ENCODE results near the gene ST6GALNAC3.

ST6GALNAC3 gene

GRCh38 chr1:76583875-76584477, 509.4 kb downstream of the ST6GALNAC3 start:
- DNase-seq (ENCODE audit: low read depth), result no peak

DNA sequence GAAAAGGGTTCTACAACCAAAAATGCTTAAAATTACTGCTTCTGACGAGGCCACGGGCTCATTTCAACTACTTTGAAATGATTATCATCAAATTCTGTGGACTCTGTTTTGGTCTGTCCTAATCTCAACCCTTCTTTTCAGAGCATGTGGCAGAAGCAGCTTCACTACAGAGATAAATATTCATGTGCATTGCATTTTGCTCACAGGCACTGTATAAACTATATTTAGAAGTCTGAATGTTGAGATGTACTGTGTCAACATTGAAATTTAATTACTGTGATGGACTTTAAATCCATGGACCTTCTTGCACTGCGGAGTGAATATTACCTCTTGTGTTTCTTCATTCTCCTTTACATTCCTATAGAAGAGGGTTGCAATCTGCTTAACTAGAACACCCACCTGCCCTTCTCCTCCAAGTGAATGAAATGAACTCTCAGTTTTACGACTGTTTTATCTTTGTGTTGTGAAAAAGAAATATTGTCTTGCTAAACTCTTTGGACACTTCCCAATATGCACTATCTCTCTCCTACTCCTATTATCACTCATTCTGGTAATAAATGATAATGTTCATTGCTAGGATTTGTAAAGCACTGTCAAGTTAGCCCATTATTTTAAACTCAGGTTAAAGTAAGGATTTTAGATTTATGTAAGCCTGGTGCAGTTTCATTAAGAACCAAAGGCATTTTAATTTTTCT, 511.6 kb downstream of the ST6GALNAC3 start:
- no peak for DNase-seq (ENCODE audit: low read depth)

DNA sequence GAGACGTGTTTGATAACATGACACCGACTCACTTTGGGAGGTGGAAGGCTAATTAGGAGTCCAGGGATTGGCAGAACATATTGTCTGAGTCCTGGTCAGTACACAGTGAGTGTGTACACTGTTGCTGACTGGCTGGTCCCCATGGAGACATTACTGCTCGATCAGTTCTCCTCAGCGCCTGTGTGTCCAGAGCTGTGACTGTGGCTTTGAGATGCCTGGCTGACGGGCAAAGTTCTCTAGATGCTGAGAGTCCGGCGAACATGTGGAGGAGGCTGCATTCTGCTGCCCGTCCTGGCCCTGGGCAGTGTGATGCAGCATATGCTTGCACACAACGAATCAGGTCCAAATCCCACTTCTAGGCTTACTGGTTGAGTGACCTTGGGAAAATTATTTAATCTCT, 512.7 kb downstream of the ST6GALNAC3 start:
- no peak for DNase-seq (ENCODE audit: low read depth)

DNA sequence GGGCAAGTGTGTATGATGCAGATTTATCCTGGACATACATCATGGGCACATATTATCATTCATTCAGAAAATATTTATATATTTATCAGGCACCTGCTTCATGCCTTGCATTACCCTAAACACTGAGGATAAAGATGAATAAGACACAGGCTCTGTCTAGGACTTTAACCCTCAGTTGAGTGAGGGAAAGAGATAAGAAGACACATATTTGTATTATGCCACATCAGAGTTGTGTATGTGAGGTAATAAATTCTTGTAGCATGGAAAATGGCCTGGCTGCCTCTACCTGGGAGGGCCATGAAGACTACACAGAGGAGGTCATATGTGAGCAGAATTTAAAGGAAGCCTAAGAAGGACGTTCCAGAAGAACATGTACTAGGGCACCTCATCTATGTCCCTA, 516.9 kb downstream of the ST6GALNAC3 start:
- DNase-seq (ENCODE audit: low read depth), result no peak

GRCh38 chr1:76591963-76592362, 517.4 kb downstream of the ST6GALNAC3 start:
- no peak for DNase-seq (ENCODE audit: low read depth)

GRCh38 chr1:76593141-76593540, 518.6 kb downstream of the ST6GALNAC3 start:
- no peak for DNase-seq (ENCODE audit: low read depth)

DNA sequence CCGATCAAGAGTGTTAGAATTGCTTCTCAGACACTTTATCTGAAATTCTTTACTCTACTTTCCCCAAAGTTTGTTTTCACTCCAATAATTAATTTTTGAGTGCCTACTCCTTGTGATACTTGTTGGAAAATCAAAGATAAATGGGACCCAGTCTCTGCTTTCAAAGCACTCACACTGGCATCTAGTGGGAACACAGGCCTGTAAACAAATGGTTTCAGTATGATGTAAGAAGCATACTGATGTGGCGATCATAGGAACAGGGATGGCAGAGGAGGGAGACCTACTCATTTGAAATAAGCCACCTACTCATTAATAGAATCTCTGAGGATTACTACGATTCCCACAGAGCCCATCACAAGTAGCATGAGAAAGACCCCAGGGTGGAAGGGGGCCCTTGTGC, 519.1 kb downstream of the ST6GALNAC3 start:
- no peak for DNase-seq (ENCODE audit: low read depth)

- no peak for DNase-seq (ENCODE audit: low read depth)
Measured at GRCh38 chr1:76595024-76595423, 520.5 kb downstream of the ST6GALNAC3 start.

- DNase-seq (ENCODE audit: low read depth), result no peak
Measured at GRCh38 chr1:76601465-76601864, 526.9 kb downstream of the ST6GALNAC3 start.

GRCh38 chr1:76607717-76608116, 533.2 kb downstream of the ST6GALNAC3 start:
- DNase-seq (ENCODE audit: low read depth), result no peak

GRCh38 chr1:76611770-76612445, 537.4 kb downstream of the ST6GALNAC3 start:
- DNase-seq (ENCODE audit: low read depth), result no peak

GRCh38 chr1:76613886-76614285, 539.3 kb downstream of the ST6GALNAC3 start:
- no peak for DNase-seq (ENCODE audit: low read depth)

- no peak for DNase-seq (ENCODE audit: low read depth)
Measured at GRCh38 chr1:76615253-76616035, 540.9 kb downstream of the ST6GALNAC3 start.

GRCh38 chr1:76620371-76620770, 545.8 kb downstream of the ST6GALNAC3 start:
- no peak for DNase-seq (ENCODE audit: low read depth)

- no peak for DNase-seq (ENCODE audit: low read depth)
Measured at GRCh38 chr1:76622774-76623528, 548.4 kb downstream of the ST6GALNAC3 start.

GRCh38 chr1:76625886-76626678, 551.5 kb downstream of the ST6GALNAC3 start:
- DNase-seq (ENCODE audit: low read depth), result no peak

DNA sequence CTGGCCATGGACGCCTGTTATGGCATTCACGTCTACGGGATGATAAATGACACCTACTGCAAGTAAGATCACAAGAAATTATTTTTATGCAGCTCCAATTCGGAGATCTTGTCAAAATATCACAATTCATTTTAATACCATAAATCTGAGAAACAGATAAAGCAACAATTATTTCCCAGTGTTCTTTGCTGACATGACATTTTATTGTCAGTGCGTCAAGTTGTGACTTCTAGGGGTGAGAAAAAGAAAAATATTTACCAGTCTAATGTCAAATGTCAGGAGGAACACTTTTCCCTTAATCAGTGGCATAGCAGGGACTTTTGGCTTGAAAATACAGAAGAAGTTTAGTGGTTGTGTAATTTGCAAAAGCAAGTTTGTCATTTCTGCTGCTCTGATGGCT, 553.0 kb downstream of the ST6GALNAC3 start:
- DNase-seq (ENCODE audit: low read depth), result no peak

- no peak for DNase-seq (ENCODE audit: low read depth)
Measured at GRCh38 chr1:76627901-76628300, 553.4 kb downstream of the ST6GALNAC3 start.

DNA sequence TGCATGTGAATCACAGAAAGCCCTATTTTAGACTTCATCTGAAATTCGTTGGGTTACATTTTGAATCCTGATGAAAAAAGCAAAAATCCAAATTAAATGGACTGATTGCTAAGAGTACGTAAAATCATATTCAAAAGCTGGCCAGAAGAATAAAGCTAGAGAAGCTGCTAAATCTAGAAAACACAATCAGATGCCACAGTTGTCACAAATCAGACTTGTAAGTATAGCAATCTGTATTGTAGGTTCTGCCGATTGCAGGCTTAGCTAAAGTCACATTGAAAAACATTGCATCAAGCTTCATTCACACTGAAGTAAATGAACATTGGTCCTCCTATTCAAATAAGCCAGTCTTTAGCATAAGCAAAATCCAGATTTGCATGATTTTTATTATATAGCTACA, 557.6 kb downstream of the ST6GALNAC3 start:
- no peak for DNase-seq (ENCODE audit: low read depth)

- no peak for DNase-seq (ENCODE audit: low read depth)
Measured at GRCh38 chr1:76635784-76636183, 561.2 kb downstream of the ST6GALNAC3 start.

GRCh38 chr1:76639181-76639580, 564.6 kb downstream of the ST6GALNAC3 start:
- DNase-seq (ENCODE audit: low read depth), result no peak

Measured in stimulated activated CD8-positive, alpha-beta memory T cell treated with anti-CD3 and anti-CD28 coated beads, Interleukin-12 subunit alpha, Interleukin-12 subunit beta, amount 100 ng/mL, for 4 hours (primary cell).